Ecto neural progenitor cell (in vitro differentiated cells): ENCODE data around the gene CHSY3.

Experiments used
- DNase-seq: peaks from one replicate; pipeline ENCODE4 v3.0.0-alpha.2; 2018; ENCODE audit warnings: low spot score

Gene CHSY3

GRCh38 chr5:130024006-130024405 is 119.7 kb downstream of the CHSY3 start:
- DNase-seq, result no peak

- no peak for DNase-seq
Measured at GRCh38 chr5:130025511-130025910, 121.2 kb downstream of the CHSY3 start.

DNA sequence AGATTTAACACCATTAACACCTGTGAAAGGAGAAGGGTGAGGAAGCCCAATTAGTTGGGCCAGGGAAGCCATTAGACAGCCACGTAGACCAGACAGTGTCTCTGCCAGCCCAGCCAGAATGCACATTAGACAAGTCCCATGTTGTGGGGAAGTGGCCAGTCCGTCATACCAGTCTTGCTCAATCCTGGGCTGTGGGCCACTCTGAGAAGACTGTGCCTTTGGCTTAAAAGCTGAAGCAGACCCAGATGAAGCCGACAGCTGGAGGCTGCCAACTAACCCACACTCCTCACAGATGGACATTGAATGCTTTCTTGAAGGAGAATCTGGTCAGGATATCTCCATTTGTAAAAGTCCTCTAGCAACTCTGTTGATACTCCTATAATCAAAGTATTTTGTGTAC is 128.5 kb downstream of the CHSY3 start:
- no peak for DNase-seq

DNA sequence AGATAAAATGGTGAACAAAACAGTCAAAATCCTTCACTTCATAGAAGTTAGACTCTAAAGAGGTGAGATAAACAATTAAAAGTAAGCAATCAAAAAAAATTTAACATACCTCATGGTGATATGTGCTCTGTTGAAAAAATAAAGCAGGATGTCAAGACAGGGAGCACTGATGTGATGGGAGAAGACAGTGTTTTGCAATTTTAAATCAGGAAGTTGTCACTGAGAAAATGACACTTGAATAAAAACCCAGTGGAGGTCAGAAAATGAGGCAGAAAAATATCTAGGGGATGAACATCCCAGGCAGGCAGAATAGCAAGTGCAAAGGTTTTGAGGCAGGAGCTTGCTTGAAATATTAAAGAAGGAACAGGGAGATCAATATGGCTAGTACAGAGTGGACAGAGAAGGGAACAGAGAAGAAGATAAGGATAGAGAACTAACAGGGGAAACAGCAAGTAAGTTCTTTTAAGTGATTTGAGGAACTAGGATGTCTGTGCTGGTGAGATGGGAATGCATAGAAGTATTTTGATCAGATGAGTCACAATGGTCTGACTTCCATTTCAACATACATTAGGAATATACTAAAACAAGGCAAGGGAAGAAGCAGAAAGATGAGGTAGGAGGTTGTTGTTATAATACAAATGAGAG is 130.4 kb downstream of the CHSY3 start:
- DNase-seq, result no peak

GRCh38 chr5:130035388-130035787 is 131.1 kb downstream of the CHSY3 start:
- DNase-seq, result no peak

DNA sequence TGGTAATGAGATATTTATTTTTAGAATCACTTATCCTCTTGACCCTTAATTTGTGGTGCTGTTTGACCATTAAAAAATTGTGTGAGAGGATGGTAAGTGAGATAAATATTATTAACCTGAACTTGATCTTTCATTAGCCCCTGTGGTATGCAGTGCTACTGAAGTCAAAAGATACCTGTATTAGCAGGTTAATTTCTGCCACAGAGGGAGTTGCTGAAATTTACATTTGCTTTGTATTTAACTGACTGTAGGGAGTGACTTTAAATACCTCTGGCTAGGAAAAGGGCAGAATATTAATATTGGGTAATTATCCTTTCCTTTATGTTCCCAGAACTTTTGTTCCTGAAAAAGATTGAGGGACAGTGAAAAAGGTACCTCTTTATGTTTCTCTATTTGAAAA is 133.6 kb downstream of the CHSY3 start:
- no peak for DNase-seq

GRCh38 chr5:130043834-130044233 is 139.6 kb downstream of the CHSY3 start:
- no peak for DNase-seq

GRCh38 chr5:130045334-130045733 is 141.1 kb downstream of the CHSY3 start:
- DNase-seq, result no peak

GRCh38 chr5:130050585-130050984 is 146.3 kb downstream of the CHSY3 start:
- DNase-seq, result no peak

DNA sequence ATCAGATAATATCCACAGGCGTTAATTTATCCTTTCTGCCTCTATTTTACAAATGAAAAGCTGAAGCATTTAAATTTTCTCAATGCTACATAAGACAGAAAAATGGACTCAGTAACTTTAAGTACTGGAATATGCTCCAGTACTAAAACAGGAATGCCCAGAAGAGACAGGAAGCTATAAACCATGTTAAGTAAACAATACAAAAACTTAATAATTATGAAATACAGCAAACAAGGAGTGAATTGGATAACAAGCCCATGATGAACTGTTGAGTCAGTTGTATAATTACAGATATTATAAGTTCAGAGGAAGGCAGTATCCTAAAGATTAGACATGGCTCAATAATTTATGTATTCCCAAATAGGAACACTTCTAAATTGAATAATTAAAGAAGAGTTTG is 148.5 kb downstream of the CHSY3 start:
- no peak for DNase-seq

DNA sequence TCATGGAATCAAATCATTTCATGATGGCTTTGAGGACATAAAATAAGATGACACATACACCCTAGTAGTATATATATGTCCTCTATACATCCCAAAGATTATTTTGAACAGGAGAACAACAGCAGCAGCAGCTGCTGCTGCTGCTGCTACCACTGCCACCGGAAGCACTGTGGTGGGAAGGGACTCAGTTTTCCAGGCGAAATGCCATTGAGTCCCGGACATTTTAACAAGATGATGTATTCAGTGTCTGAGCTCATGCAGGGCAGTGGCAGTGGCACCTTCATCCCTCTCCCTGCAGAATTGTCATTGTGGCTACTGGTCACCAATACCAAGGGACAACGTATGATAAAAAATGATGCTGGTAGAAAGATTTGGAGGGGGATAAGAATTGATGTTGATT is 151.3 kb downstream of the CHSY3 start:
- DNase-seq, result no peak

DNA sequence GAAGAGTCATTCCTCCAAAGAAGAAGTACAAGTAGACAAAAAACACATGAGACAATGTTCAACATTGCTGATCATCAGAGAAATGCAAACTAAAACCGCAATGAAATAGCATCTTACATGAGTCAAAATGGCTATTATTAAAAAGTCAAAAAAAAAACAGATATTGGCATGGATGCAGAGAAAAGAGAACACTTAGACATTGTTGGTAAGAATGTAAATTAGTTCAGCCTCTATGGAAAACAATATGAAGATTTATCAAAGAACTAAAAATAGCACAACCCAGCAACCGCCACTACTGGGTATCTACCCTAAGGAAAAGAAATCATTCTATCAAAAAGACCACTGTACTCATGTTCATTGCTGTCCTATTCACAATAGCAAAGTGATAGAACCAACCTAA is 157.5 kb downstream of the CHSY3 start:
- no peak for DNase-seq

- DNase-seq, result no peak
Measured at GRCh38 chr5:130063603-130064002, 159.3 kb downstream of the CHSY3 start.

- no peak for DNase-seq
Measured at GRCh38 chr5:130064484-130064883, 160.2 kb downstream of the CHSY3 start.

- no peak for DNase-seq
Measured at GRCh38 chr5:130065617-130066016, 161.4 kb downstream of the CHSY3 start.

GRCh38 chr5:130066644-130067043 is 162.4 kb downstream of the CHSY3 start:
- DNase-seq, result no peak

- DNase-seq, result no peak
Measured at GRCh38 chr5:130067364-130067763, 163.1 kb downstream of the CHSY3 start.

DNA sequence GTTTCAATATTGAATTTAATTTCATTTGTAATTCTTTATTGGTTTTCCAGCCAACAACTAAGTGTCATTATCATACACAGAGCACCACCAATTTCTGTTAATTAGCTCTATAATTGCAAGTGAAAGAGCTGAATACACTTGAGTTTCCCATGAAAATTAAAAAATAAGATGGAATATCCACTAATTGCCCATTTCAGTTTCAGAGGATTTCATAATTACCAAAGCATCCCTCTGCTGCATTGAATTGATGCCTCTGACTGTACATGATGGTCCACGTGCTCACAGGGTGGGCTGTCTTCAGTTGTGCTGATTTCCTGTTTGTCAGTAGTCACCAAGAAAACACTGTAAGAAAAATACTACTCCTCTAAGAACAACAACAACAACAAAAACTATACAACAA is 163.8 kb downstream of the CHSY3 start:
- no peak for DNase-seq

DNA sequence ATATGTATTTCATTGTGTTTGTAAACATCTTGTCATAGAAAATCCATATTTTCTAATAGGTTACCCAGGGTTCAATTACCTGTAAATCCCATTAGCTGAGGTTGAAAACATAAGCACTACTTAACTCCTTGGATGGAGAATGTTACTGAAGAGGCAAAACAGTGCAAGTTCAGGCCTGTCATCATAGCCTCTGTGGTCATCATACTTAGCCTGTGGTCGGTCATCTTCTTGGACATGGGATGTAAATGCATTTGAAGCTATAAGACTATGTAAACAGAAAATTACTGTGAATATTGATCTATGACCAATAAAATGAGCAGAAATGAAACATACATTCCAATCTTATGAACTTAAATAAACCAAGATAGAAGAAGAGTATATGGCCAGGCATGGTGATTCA is 164.7 kb downstream of the CHSY3 start:
- no peak for DNase-seq

DNA sequence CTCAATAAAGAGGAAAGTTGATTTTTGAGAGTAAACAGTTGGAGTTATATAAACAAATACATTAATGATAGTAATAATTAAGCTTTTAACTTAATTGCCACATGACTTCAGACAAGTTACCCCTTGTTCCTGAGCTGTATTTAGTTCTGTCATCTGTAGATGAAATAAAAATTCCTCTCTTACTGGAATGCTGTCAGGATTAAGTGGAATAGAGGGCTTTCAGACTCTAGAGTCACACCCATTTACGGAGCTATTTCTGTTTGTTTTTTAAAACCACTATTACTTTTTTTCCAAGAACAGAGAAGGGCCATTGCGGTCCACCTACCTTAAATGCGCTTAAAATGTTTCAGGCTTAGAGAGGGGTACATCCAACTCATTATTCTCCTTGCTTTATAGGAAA is 170.6 kb downstream of the CHSY3 start:
- no peak for DNase-seq

GRCh38 chr5:130077007-130077406 is 172.7 kb downstream of the CHSY3 start:
- DNase-seq, result no peak

DNA sequence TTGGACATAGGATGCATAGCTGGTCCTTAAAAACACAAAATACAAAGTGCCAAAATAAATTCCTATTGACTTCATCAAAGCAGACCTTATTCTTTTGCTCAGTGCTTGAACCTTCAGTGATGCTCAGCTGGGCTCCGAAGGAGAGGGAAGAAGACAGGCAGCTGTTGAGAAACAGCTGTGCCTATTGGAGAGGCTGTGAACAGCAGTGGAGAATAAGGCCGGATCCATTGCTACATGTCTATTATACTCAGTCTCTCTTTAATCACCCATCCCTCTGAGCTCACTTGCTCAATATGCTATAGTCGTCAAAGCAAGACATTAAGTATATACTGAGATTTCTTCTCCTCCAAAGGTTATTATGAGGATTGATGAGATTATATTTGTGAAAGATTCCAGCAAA is 174.4 kb downstream of the CHSY3 start:
- DNase-seq, result no peak

DNA sequence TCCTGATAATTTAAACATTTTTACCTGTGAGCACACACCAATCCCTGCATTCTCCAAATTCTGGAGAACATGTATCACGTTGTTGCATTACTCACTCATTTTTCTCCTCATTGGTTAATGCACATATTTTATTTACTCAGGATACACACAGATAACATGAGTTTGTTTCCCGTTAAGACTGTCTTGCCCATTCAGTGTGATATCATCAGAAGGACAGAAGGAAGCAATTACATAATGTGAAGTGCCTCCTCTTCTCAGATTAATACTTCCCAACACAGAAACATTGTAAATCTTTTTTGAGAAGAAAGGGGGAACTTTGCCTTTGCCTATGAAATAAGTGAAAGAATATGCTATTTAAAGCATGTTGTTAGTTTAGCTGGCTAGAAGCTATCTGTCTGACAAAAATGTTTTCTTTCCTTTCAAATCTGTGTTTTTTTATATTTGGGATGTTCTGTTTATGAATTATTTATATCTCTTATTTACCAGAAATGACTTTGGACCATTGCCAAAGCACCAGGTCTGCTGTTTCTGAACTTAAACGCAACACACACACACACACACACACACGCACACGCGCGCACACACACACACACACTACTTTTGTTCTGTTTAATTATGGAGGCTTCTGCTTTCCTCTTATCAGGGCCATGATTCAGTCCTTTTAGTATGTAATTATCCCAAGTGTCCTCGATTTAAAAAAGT is 186.5 kb downstream of the CHSY3 start:
- no peak for DNase-seq

- no peak for DNase-seq
Measured at GRCh38 chr5:130092991-130093390, 188.7 kb downstream of the CHSY3 start.
